WTC11 (cell line): ENCODE results near the gene SAMSN1. TPM values are rescaled to one million over a fixed set of nuclear protein-coding genes. Genes with fewer than 3 reads are reported as not detected.

Experiments
- ATAC-seq: fragments of 200-7000 bp; cut with Tn5 transposase; 2 replicates; pipeline ENCODE4 v1.10.0; 2021; ENCODE audit warnings: mild to moderate bottlenecking, moderate library complexity
- CTCF ChIA-PET: fragments of 300-600 bp; sonication (Branson Sonifier 250); formaldehyde crosslinking; loops from one replicate; lab custom pipeline; 2021; ENCODE audit warnings: antibody characterized with exemption; lab: Charles Lee
- POLR2A ChIA-PET: fragments of 350-600 bp; sonication (Branson Sonifier 250); formaldehyde crosslinking; loops from one replicate; lab custom pipeline; 2021; ENCODE audit warnings: antibody characterized with exemption; lab: Charles Lee
- DNase-seq: peaks from one replicate; pipeline ENCODE4 v3.0.0; 2021; ENCODE audit warnings: low spot score
- H3K27ac Mint-ChIP-seq: 2 replicates; pipeline ENCODE4 v1.8.0; 2021; ENCODE audit warnings: mixed read lengths
- H3K27me3 Mint-ChIP-seq: 2 replicates; pipeline ENCODE4 v1.8.0; 2021; ENCODE audit warnings: low read depth, mild to moderate bottlenecking, moderate library complexity, mixed read lengths
- H3K36me3 Mint-ChIP-seq: 2 replicates; pipeline ENCODE4 v1.8.0; 2021; ENCODE audit warnings: mixed read lengths
- H3K4me1 Mint-ChIP-seq: 2 replicates; pipeline ENCODE4 v1.8.0; 2022; ENCODE audit warnings: mixed read lengths
- H3K4me3 Mint-ChIP-seq: 2 replicates; pipeline ENCODE4 v1.8.0; 2021; ENCODE audit warnings: mild to moderate bottlenecking, moderate library complexity, mixed read lengths
- H3K9me3 Mint-ChIP-seq: 2 replicates; pipeline ENCODE4 v1.8.0; 2021; ENCODE audit warnings: mixed read lengths
- ATF2 ChIP-seq: sonication (generic); formaldehyde crosslinking; IDR thresholded peaks from 2 replicates; pipeline ENCODE4 v1.8.1; 2022; ENCODE audit warnings: low read depth, missing genetic modification reagents, borderline replicate concordance
- E2F5 ChIP-seq: sonication (generic); formaldehyde crosslinking; IDR thresholded peaks from 2 replicates; pipeline ENCODE4 v1.8.1; 2022; ENCODE audit warnings: mild to moderate bottlenecking, moderate library complexity, missing genetic modification reagents
- ESRRA ChIP-seq: sonication (generic); formaldehyde crosslinking; IDR thresholded peaks from 2 replicates; pipeline ENCODE4 v1.8.1; 2022; ENCODE audit warnings: mild to moderate bottlenecking, missing genetic modification reagents, borderline replicate concordance
- ETV6 ChIP-seq: sonication (generic); formaldehyde crosslinking; IDR thresholded peaks from 2 replicates; pipeline ENCODE4 v1.8.1; 2022; ENCODE audit warnings: mild to moderate bottlenecking, missing genetic modification reagents
- FOXK1 ChIP-seq: sonication (generic); formaldehyde crosslinking; IDR thresholded peaks from 2 replicates; pipeline ENCODE4 v1.8.0; 2022; ENCODE audit warnings: mild to moderate bottlenecking, moderate library complexity, missing genetic modification reagents
- GRHL2 ChIP-seq: fragments of 250-450 bp; sonication (Bioruptor Pico); IDR thresholded peaks from 2 replicates; pipeline ENCODE4 v1.8.0; 2022; ENCODE audit warnings: mild to moderate bottlenecking, moderate library complexity; ENCODE audit not compliant: insufficient replicate concordance, severe bottlenecking
- JUN ChIP-seq: sonication (generic); formaldehyde crosslinking; IDR thresholded peaks from 2 replicates; pipeline ENCODE4 v1.8.0; 2023; ENCODE audit warnings: mild to moderate bottlenecking, missing genetic modification reagents
- MLX ChIP-seq: sonication (generic); formaldehyde crosslinking; IDR thresholded peaks from 2 replicates; pipeline ENCODE4 v1.8.1; 2023; ENCODE audit warnings: mild to moderate bottlenecking, missing genetic modification reagents, moderate library complexity
- RELA ChIP-seq: sonication (generic); formaldehyde crosslinking; IDR thresholded peaks from 2 replicates; pipeline ENCODE4 v1.8.1; 2022; ENCODE audit warnings: missing genetic modification reagents, mild to moderate bottlenecking, borderline replicate concordance
- SMAD4 ChIP-seq: sonication (generic); formaldehyde crosslinking; IDR thresholded peaks from 2 replicates; pipeline ENCODE4 v1.8.0; 2022; ENCODE audit warnings: mild to moderate bottlenecking, missing genetic modification reagents
- SOX15 ChIP-seq: fragments of 250-450 bp; sonication (Bioruptor Pico); IDR thresholded peaks from 2 replicates; pipeline ENCODE4 v1.9.0; 2021; ENCODE audit warnings: mild to moderate bottlenecking
- SP1 ChIP-seq: sonication (generic); formaldehyde crosslinking; conservative IDR thresholded peaks from 2 replicates; pipeline ENCODE4 v1.8.1; 2022; ENCODE audit warnings: missing genetic modification reagents
- TP53 ChIP-seq: sonication (generic); formaldehyde crosslinking; IDR thresholded peaks from 2 replicates; pipeline ENCODE4 v1.8.1; 2023; ENCODE audit warnings: mild to moderate bottlenecking, missing genetic modification reagents
- ZBTB43 ChIP-seq: sonication (generic); formaldehyde crosslinking; IDR thresholded peaks from 2 replicates; pipeline ENCODE4 v1.8.1; 2023; ENCODE audit warnings: mild to moderate bottlenecking, missing genetic modification reagents
- ZNF121 ChIP-seq: sonication (generic); formaldehyde crosslinking; IDR thresholded peaks from 2 replicates; pipeline ENCODE4 v1.8.0; 2023; ENCODE audit warnings: missing genetic modification reagents
- ZNF232 ChIP-seq: sonication (generic); formaldehyde crosslinking; IDR thresholded peaks from 2 replicates; pipeline ENCODE4 v1.8.0; 2022; ENCODE audit warnings: mild to moderate bottlenecking, missing genetic modification reagents
- total RNA-seq: library from RNA; stranded (reverse); gene quantifications from 3 replicates; pipeline ENCODE4 v1.2.3, GENCODE V29; 2021
- TF ChIP-seq, protein P1 (sequence below): sonication (generic); formaldehyde crosslinking; IDR thresholded peaks from 2 replicates; pipeline ENCODE4 v1.8.1; 2023; ENCODE audit warnings: mild to moderate bottlenecking, missing genetic modification reagents, moderate library complexity
- TF ChIP-seq, protein P2 (sequence below): sonication (generic); formaldehyde crosslinking; IDR thresholded peaks from 2 replicates; pipeline ENCODE4 v1.8.0; 2022; ENCODE audit warnings: missing genetic modification reagents
- TF ChIP-seq, protein P3 (sequence below): sonication (generic); formaldehyde crosslinking; IDR thresholded peaks from 2 replicates; pipeline ENCODE4 v1.8.1; 2022; ENCODE audit warnings: low read depth, mild to moderate bottlenecking, moderate library complexity, missing genetic modification reagents, borderline replicate concordance
- TF ChIP-seq, protein P4 (sequence below): sonication (generic); formaldehyde crosslinking; IDR thresholded peaks from 2 replicates; pipeline ENCODE4 v1.8.1; 2022; ENCODE audit warnings: missing genetic modification reagents, borderline replicate concordance

SAMSN1 gene
- total RNA-seq, 1 experiment from 2014 or later, result 1.2 TPM

GRCh38 chr21:14543983-14544382, 2.1 kb downstream of the SAMSN1 start:
- TF ChIP-seq ZNF121 (0 out of 2 replicates have a peak, but pooled peaks have one; percentile 40), JUN (CRISPR knock-in tag) (no peak)
- Mint-ChIP-seq H3K4me1 (no peaks in the 10 kb centered on the region), H3K27me3 (no peaks in the 10 kb centered on the region), H3K4me3 (no peak overlapping the region), H3K9me3 (peaks cover 13% of the 10 kb centered on the region), H3K36me3 (peaks cover 3% of the 10 kb centered on the region), H3K27ac (no peak overlapping the region)
- CTCF ChIA-PET, result no interaction called here
- no peak for ATAC-seq
- POLR2A ChIA-PET, result no interaction called here
- no peak for DNase-seq

- DNase-seq, result no peak
- Mint-ChIP-seq H3K36me3 (peaks cover 3% of the 10 kb centered on the region), H3K27me3 (no peaks in the 10 kb centered on the region), H3K4me1 (no peaks in the 10 kb centered on the region), H3K4me3 (no peak overlapping the region)
- POLR2A ChIA-PET, result no interaction called here
- CTCF ChIA-PET, result no interaction called here
- TF ChIP-seq SMAD4 (CRISPR knock-in tag) (no peak), ESRRA (CRISPR knock-in tag) (no peak), ETV6 (CRISPR knock-in tag) (no peak), E2F5 (no peak), ZNF232 (CRISPR knock-in tag) (no peak), GRHL2 (CRISPR knock-in tag) (no peak), RELA (CRISPR knock-in tag) (no peak), SOX15 (no peak), TP53 (CRISPR knock-in tag) (no peak), SP1 (CRISPR knock-in tag) (no peak), ZBTB43 (no peak), ATF2 (no peak), MLX (no peak), FOXK1 (CRISPR knock-in tag) (no peak)
- TF ChIP-seq, protein P1, sequence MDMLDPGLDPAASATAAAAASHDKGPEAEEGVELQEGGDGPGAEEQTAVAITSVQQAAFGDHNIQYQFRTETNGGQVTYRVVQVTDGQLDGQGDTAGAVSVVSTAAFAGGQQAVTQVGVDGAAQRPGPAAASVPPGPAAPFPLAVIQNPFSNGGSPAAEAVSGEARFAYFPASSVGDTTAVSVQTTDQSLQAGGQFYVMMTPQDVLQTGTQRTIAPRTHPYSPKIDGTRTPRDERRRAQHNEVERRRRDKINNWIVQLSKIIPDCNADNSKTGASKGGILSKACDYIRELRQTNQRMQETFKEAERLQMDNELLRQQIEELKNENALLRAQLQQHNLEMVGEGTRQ (CRISPR knock-in tag), result no peak
- TF ChIP-seq, protein P2, sequence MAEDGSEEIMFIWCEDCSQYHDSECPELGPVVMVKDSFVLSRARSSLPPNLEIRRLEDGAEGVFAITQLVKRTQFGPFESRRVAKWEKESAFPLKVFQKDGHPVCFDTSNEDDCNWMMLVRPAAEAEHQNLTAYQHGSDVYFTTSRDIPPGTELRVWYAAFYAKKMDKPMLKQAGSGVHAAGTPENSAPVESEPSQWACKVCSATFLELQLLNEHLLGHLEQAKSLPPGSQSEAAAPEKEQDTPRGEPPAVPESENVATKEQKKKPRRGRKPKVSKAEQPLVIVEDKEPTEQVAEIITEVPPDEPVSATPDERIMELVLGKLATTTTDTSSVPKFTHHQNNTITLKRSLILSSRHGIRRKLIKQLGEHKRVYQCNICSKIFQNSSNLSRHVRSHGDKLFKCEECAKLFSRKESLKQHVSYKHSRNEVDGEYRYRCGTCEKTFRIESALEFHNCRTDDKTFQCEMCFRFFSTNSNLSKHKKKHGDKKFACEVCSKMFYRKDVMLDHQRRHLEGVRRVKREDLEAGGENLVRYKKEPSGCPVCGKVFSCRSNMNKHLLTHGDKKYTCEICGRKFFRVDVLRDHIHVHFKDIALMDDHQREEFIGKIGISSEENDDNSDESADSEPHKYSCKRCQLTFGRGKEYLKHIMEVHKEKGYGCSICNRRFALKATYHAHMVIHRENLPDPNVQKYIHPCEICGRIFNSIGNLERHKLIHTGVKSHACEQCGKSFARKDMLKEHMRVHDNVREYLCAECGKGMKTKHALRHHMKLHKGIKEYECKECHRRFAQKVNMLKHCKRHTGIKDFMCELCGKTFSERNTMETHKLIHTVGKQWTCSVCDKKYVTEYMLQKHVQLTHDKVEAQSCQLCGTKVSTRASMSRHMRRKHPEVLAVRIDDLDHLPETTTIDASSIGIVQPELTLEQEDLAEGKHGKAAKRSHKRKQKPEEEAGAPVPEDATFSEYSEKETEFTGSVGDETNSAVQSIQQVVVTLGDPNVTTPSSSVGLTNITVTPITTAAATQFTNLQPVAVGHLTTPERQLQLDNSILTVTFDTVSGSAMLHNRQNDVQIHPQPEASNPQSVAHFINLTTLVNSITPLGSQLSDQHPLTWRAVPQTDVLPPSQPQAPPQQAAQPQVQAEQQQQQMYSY (CRISPR knock-in tag), result no peak
- TF ChIP-seq, protein P3, sequence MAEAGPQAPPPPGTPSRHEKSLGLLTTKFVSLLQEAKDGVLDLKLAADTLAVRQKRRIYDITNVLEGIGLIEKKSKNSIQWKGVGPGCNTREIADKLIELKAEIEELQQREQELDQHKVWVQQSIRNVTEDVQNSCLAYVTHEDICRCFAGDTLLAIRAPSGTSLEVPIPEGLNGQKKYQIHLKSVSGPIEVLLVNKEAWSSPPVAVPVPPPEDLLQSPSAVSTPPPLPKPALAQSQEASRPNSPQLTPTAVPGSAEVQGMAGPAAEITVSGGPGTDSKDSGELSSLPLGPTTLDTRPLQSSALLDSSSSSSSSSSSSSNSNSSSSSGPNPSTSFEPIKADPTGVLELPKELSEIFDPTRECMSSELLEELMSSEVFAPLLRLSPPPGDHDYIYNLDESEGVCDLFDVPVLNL (CRISPR knock-in tag), result no peak
- TF ChIP-seq, protein P4, sequence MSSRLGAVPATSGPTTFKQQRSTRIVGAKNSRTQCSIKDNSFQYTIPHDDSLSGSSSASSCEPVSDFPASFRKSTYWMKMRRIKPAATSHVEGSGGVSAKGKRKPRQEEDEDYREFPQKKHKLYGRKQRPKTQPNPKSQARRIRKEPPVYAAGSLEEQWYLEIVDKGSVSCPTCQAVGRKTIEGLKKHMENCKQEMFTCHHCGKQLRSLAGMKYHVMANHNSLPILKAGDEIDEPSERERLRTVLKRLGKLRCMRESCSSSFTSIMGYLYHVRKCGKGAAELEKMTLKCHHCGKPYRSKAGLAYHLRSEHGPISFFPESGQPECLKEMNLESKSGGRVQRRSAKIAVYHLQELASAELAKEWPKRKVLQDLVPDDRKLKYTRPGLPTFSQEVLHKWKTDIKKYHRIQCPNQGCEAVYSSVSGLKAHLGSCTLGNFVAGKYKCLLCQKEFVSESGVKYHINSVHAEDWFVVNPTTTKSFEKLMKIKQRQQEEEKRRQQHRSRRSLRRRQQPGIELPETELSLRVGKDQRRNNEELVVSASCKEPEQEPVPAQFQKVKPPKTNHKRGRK (CRISPR knock-in tag), result no peak
- TF ChIP-seq, all 79 proteins: peak for 0
- peaks cover 17% of the 10 kb centered on the region for H3K9me3 Mint-ChIP-seq
- ATAC-seq, result no peak
- no peak overlapping the region for H3K27ac Mint-ChIP-seq
Observed at GRCh38 chr21:14542638-14543037, 3.5 kb downstream of the SAMSN1 start.
